GM12873 (cell line): Measurements from ENCODE around the gene PPP2R2C.

Source experiments
- TF ChIP-seq, protein P1 (sequence below): IDR thresholded peaks from 2 replicates; pipeline ENCODE4 v1.5.1; 2012; ENCODE audit warnings: low read depth, mild to moderate bottlenecking, moderate library complexity, low read length, control low read depth; ENCODE audit not compliant: insufficient read depth; ENCODE audit errors: missing control alignments

PPP2R2C gene

GRCh38 chr4:6360385-6360784, 112.0 kb downstream of the PPP2R2C start:
- TF ChIP-seq, protein P1, sequence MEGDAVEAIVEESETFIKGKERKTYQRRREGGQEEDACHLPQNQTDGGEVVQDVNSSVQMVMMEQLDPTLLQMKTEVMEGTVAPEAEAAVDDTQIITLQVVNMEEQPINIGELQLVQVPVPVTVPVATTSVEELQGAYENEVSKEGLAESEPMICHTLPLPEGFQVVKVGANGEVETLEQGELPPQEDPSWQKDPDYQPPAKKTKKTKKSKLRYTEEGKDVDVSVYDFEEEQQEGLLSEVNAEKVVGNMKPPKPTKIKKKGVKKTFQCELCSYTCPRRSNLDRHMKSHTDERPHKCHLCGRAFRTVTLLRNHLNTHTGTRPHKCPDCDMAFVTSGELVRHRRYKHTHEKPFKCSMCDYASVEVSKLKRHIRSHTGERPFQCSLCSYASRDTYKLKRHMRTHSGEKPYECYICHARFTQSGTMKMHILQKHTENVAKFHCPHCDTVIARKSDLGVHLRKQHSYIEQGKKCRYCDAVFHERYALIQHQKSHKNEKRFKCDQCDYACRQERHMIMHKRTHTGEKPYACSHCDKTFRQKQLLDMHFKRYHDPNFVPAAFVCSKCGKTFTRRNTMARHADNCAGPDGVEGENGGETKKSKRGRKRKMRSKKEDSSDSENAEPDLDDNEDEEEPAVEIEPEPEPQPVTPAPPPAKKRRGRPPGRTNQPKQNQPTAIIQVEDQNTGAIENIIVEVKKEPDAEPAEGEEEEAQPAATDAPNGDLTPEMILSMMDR, result no peak

DNA sequence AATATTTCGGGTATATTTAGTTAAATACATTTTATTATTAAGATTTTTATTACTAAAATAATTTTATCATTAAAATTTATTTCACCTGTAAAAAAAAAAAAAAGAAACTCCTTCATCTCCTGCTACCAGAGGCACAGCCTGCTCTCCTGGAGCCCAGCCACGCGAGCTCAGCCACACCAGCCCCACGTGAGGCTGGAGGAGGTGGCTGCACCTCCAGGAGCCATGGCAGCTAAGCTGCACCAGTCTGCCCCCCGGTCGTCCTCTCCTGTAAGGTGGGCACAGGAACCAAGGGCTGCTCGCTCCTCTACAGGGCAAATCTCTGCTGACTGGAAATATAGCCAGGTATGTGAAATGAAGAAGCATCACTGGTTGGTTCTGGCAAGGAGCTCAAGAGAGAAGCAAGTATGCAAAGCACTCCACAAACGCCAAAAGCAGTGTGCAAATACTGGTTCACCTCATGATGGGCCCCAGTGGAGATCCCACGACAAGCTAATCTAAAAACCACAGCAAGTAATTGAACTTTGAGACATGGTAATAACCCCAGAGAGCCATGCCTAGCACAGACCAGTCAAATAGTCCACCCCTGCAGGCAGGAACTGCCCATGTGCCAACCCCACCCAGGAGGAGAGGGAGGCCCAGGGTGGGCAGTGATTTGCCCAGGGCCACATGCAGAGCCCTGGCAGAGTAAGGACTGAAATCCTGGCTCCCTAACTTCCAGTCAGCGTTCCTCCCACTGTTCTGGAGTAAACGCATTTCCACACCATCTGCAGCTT, 112.7 kb downstream of the PPP2R2C start:
- TF ChIP-seq, protein P1, result no peak

DNA sequence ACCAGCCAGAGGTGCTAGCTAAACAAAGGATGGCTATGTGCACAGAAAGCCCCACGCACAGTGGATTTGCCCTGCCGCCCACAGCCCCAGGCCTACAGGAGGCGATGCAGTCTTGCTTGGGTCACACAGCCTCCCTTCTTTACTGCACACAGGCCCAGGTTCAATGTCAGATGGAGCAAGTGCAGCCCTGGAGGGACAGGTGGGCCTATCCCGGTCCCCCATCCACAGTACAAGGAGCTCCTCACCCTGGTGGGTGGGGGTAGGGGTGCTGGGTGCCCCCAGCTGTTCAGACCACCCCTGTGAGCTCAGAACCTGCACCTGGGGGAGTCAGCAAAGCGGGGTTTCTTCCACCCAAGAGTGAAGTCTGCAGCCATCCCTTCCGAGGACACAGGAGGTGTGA, 114.9 kb downstream of the PPP2R2C start:
- TF ChIP-seq, protein P1, result no peak

GRCh38 chr4:6356076-6356560, 116.3 kb downstream of the PPP2R2C start:
- TF ChIP-seq, protein P1, result no peak

DNA sequence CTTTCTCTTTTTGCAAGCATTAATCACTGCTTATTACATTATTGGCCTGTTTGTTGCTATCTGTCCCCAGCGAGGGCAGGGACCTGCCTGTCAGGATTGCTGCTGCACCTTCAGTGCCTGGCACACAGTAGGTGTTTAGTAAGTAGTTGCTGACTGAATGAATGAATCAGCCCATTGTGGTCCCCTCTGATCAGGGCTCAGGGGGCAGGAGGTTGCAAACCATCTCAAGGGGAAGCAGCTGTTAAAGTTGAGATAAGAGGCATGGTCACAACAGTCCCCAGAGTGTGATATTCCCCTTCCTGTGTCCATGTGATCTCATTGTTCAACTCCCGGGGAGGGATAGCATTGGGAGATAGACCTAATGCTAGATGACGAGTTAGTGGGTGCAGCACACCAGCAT, 117.4 kb downstream of the PPP2R2C start:
- TF ChIP-seq, protein P1, result no peak

- TF ChIP-seq, protein P1, result no peak
Measured at GRCh38 chr4:6354626-6355025, 117.8 kb downstream of the PPP2R2C start.

DNA sequence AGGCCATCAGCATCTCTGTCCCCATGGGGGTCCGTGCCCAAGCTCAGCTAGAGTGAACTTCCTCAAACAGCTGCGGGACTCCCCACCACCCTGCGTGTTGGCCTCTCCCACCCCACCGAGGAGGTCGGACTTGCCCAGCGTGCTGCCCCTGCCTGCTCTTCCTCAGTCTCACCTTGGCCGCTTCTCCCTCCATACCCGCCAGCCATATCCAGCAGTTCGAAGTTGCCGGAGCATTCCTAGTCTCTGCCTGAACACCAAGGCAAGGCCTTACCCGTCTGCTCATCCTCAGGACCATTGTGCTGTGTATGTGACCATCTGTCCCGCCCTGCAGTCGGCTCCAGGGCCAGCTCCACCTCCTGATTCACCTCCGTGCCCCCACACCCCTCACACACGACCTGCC, 118.3 kb downstream of the PPP2R2C start:
- TF ChIP-seq, protein P1, result no peak
